HG03103 (cell line): ENCODE measurements around the gene WNK1.

Experiments
- ATAC-seq: cut with Tn5 transposase; IDR thresholded peaks from one replicate; pipeline ENCODE4 v1.9.1; 2021; ENCODE audit warnings: low read depth; ENCODE audit not compliant: unreplicated experiment

Gene WNK1

GRCh38 chr12:851343-851742, 99.0 kb downstream of the WNK1 start:
- ATAC-seq, result no peak

DNA sequence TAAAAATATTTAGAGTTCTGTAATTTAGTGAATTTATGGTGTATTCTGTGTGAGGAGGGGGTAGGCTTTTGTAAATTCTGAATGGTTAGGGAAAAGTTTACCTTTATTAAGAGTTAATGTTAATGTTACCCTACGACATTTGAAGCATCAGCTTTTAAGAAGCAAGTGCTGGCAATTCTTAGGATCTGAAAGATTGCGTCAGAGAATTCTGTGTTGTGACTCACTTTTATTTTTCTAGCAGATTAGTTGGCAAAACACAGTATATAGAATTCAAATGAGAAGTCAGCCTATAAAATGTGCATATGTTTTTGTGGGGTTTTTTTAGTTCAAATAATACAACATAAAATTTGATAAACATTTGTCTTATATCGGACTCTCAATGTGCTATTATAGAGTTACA, 99.5 kb downstream of the WNK1 start:
- ATAC-seq, result no peak

- ATAC-seq, result no peak
Observed at GRCh38 chr12:852864-853263, 100.5 kb downstream of the WNK1 start.

DNA sequence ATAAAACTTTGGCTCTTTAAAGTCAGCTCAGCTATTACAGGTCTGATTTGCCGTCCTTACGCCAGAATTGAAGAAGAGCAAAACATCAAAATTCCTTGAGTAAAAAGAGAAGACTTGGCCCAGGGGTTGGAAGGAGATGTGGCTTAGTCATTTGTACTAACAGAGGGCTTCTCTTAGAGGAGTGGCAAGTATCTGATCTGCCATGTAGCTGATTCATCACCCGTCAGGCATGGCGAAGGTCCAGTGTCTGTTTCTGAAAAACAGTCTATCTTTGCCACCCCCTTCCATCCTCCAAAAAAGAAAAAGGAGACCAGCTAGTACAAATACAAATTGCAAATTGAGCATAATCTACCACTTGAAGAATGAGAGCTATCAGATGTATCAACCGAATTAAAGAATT, 105.2 kb downstream of the WNK1 start:
- no peak for ATAC-seq

DNA sequence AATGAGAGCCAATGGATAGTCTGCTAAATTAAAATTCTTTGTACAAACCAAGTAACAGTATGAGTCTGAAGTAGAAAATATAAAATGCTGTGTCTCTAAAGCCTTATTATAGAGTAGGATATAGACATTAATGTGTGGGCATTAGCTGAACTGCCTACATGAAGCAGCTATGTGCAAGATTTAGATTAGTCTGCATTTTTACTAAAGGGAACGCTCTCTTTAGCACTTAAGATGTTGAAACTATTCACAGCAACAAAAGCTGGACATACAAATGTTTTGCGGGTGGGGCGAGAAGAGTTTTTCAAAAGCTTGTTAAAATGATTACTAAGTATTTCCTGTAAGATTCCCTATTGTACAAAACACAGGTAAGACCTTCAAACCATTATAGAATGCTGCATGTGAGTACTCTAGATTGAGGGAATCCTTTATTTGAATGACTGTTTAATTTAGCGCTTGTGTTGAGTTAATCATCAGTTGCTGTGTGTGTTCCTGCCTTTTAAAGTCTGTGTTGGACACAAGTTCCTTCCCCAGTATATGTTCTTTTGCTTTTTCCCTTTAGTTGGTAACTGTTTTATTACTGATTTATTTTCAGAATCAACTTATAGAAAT, 110.0 kb downstream of the WNK1 start:
- ATAC-seq, result no peak

DNA sequence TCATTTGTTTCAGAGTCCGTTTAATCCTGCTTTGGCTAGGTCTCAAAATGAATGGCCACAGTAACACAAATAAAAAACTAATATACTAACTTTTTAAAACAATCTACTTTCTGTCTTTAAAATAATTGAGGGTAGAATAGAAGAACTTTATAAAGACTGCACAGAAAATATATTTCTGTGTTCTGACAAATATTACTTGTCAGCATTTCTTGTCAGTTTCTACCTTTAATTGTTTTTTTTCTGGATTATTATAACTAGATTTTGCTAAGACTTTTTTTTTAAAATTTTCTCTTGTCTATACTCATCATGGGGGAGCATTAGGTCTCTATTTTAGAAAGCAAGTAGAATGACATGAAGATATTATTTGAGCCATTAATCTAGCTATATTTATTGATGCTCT, 110.9 kb downstream of the WNK1 start:
- ATAC-seq, result no peak

DNA sequence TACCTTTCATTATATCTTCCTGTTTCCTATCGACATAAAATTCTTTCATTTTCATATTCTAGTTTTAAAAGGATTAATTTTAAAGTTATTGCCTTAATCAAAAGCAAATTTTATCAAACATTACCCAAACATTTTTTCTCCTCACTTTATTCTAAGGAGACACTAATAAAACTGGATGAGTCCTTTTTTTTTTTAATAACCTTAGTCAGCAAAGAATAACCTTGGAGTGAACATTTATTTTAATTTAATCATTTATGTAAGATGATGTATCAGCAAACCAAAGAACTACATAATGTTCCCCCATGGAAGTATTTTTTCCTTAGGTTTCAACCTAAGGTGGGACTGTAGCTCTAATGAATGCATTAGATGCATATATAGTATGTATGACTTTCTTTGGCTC, 113.2 kb downstream of the WNK1 start:
- no peak for ATAC-seq

- ATAC-seq, result no peak
Observed at GRCh38 chr12:867905-868304, 115.5 kb downstream of the WNK1 start.

GRCh38 chr12:868722-869121, 116.3 kb downstream of the WNK1 start:
- no peak for ATAC-seq

DNA sequence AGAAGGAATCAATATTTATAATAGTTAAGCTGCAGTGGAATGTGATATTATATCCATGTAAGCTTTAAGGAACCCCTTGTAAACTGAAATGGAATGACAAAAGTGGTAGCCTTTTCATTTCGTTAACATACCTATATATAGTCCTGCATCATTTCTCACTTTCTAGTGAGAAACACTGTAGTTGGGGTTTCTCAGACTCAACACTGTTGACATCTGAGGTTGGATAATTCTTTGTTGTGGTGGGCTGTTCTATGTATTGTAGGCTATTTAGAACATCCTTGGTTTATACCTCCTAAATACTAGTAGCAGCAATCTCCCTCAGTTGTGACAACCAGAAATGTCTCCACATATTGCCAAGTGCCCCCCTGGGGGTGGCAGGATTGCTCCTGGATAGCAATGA, 118.0 kb downstream of the WNK1 start:
- ATAC-seq, result no peak

DNA sequence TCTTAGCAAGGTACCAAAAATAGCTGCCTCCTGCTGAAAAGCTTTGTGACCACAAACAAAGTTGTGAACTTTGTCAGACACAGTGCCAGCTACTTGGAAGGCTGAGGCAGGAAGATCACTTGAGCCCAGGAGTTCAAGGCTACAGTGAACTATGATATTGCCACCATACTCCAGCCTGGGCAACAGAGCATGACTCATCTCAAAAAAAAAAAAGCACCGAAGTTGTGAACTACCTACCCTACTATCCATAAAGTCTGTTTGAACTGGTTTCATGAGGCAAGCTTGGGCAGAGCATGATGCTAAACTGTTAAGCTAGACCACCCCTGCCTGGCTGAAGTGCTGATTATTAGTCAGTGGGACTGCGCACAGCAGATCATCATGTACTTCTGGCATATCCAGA, 121.6 kb downstream of the WNK1 start:
- no peak for ATAC-seq

GRCh38 chr12:879641-880040, 127.3 kb downstream of the WNK1 start:
- ATAC-seq, result no peak

DNA sequence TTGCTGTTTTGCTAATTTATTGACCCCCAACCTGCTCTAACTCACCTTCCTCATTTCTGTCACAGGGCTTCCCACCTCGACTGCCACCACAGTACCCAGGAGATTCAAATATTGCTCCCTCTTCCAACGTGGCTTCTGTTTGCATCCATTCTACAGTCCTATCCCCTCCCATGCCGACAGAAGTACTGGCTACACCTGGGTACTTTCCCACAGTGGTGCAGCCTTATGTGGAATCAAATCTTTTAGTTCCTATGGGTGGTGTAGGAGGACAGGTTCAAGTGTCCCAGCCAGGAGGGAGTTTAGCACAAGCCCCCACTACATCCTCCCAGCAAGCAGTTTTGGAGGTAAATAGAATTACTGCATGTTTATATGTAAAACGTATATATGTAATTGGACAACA, 128.3 kb downstream of the WNK1 start:
- ATAC-seq, result no peak

DNA sequence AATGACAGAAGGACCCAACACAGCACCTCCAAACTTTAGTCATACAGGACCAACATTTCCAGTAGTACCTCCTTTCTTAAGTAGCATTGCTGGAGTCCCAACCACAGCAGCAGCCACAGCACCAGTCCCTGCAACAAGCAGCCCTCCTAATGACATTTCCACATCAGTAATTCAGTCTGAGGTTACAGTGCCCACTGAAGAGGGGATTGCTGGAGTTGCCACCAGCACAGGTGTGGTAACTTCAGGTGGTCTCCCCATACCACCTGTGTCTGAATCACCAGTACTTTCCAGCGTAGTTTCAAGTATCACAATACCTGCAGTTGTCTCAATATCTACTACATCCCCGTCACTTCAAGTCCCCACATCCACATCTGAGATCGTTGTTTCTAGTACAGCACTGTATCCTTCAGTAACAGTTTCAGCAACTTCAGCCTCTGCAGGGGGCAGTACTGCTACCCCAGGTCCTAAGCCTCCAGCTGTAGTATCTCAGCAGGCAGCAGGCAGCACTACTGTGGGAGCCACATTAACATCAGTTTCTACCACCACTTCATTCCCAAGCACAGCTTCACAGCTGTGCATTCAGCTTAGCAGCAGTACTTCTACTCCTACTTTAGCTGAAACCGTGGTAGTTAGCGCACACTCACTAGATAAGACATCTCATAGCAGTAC, 132.5 kb downstream of the WNK1 start:
- no peak for ATAC-seq

DNA sequence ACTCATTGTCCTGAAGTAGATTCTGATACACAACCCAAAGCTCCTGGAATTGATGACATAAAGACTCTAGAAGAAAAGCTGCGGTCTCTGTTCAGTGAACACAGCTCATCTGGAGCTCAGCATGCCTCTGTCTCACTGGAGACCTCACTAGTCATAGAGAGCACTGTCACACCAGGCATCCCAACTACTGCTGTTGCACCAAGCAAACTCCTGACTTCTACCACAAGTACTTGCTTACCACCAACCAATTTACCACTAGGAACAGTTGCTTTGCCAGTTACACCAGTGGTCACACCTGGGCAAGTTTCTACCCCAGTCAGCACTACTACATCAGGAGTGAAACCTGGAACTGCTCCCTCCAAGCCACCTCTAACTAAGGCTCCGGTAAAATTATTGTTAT, 133.3 kb downstream of the WNK1 start:
- no peak for ATAC-seq

DNA sequence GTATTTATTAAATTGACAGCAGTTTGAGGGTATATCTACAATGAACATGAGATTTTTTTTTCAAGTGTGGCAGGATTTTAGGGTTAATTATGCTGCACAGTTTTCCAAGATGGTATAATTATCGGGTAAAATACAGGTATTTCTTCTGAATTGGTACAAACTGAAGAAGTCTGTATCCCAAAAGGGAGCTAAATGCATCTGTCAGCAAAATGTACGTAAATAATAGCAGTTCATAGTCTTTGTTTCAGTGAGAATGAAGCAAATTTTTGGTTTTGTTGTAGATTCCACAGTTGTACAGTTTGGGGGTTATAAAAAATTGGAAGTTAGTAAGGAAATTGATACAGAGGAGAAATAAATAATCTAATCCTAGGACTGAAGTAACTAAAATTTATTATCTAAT, 133.8 kb downstream of the WNK1 start:
- no peak for ATAC-seq

DNA sequence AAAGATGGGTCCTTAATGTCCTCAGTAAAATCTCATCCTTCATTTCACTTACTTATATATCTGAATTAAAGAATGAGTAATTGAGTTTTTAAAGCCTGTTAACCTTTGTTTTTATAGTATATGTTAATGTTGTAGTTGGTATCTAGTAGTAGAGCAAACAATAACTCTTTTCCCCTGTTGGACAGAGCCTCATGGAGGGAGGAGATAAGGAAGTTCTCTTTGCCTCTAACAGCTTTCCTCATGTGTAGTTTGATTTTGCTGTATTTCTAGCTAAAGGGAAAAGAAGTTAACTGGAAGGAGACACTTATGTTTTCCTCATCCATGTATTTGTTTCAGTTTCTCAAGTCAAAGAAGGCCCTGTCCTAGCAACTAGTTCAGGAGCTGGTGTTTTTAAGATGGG, 141.8 kb downstream of the WNK1 start:
- ATAC-seq, result no peak

DNA sequence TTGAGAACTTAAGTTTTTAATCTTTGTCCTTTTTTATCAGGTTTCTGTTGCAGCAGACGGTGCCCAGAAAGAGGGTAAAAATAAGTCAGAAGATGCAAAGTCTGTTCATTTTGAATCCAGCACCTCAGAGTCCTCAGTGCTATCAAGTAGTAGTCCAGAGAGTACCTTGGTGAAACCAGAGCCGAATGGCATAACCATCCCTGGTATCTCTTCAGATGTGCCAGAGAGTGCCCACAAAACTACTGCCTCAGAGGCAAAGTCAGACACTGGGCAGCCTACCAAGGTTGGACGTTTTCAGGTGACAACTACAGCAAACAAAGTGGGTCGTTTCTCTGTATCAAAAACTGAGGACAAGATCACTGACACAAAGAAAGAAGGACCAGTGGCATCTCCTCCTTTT, 143.7 kb downstream of the WNK1 start:
- no peak for ATAC-seq

DNA sequence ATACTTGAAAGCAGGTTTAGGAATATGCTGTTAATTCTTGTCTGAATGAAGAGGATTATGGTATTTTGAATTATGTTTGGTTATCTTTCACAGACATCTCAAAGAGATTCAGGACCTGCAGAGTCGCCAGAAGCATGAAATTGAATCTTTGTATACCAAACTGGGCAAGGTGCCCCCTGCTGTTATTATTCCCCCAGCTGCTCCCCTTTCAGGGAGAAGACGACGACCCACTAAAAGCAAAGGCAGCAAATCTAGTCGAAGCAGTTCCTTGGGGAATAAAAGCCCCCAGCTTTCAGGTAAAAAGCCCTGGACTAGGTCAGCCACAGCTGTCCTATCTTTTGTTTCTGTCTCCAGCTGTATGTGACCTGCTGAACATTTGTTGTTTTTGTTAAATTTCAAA, 145.0 kb downstream of the WNK1 start:
- ATAC-seq, result no peak

- no peak for ATAC-seq
Observed at GRCh38 chr12:902581-902980, 150.2 kb downstream of the WNK1 start.

GRCh38 chr12:903055-903454, 150.7 kb downstream of the WNK1 start:
- ATAC-seq, result no peak

DNA sequence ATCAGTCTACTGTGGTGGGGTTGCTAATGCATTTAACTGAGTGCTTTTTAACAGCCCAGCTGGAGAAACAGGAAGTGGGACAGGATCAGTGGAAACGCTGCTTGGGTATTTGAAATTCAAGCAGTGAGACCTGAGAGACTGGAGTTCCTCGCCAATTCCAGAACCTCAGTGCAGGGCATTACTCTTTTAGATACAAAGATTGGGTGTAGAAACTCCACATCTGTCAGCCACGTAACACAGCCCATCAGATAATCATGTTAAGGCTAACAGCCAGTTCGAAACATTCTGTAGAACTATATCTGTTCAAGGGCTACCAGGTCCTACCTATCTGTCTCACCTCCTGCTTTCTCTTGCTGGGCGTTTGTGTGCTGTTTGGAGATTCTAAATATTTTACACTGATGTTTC, 151.6 kb downstream of the WNK1 start:
- no peak for ATAC-seq
